CD4-positive, alpha-beta T cell treated with Interleukin-6 for 4 hours (primary cell): Measurements from ENCODE around the gene FOXF2.
A peak's percentile ranks its signal among the peaks of the same experiment; 100 is the strongest.

Experiments
- DNase-seq: peaks from one replicate; pipeline ENCODE4 v3.0.0-alpha.2; 2020; ENCODE audit warnings: mixed read lengths

FOXF2 gene

DNA sequence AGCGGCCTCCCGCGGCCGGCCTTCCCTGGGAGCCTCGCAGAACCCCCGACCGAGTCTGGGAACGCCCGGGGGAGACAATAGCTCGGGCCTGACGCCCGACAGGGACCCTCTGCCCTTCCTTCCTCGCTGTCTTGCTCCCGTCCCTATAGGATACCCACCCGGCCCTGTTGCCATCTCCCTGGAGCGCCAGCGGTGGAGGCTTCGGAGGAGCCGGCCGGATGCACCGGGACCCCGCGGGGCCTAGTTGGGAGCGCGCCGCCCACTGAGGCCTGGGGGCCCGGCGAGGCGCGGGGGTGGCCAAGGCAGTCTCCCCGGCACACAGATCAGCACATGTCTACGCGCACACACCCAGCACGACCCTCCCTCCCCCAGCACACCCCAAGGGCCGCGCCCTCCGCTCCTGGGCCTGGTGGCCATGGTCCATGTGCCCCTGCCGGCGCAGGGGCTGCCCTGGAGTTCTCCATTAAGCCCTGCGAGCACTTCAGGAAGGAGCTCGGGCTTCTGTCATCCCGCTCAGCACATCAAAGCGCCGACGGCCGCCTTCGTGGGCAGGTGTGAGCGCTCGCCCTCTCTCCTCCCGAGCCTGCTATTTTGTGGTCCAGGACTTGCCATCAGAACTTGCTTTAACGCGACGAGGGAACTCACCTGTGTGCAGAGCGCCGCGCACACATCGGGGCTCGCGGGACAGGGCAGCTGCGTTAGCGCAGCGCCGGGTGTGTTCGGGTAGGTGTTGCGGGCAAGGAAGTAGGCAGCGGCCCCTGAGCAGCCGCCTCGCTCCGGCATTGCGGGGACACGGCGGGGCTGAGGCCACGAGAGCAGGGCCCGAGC lies 3.7 kb downstream of the FOXF2 start:
- no peak for DNase-seq

DNA sequence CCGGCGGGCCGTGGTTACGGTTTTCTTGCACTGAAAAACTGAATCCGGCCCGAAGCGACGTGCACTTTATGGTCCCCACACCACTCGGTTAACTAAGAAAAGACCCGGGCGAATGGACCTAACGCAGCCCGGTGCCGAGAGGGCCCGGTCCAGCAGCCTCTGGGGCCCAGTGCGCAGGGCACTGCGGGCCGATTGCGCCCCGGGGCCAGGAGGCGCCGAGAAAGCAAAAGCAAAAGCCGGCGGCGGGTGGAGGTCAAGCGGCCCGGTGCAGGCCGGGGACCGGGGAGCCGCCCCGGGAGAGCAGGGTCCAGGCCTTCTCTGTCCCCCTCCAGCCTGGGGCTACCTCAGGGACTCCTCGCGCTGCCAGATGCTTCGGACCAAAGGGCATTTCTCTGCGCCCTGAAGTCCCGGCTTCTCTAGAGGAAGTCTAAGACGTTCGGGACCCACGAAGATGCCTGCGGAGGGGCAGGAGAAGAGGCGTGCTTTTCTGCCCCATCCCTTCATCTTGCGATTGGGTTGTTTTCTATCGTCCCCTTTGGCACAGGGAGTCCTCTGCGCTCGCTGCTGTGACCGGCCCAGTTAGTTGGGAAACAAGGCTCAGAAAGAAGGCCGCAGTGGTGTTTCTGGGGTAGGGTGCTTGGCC lies 4.4 kb downstream of the FOXF2 start:
- DNase-seq: no peak

- DNase-seq: no peak
Measured at GRCh38 chr6:1394514-1395463, 5.4 kb downstream of the FOXF2 start.

DNA sequence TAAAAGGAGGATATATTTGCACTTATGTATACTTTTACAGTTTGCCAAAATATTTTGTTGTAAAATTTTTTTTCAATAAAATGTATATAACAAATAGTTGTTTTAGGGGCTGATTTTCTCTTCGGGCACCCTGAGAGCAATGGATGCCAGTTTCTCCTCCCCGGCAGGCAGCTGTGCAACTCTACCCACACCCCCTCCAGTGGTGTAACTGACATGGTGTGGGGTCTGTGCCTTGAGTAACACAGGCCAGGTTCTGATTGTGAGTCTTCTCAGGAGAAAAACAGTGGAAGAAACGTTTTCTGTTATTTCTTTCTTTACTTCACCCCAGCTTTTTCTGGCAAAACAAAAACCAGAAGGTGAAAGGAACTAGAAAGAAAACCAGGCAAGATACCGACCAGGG lies 6.1 kb downstream of the FOXF2 start:
- DNase-seq: no peak

- DNase-seq: no peak
Measured at GRCh38 chr6:1395941-1396908, 6.8 kb downstream of the FOXF2 start.

- DNase-seq: peak; percentile 70
Measured at GRCh38 chr6:1396952-1397868, 7.8 kb downstream of the FOXF2 start.

DNA sequence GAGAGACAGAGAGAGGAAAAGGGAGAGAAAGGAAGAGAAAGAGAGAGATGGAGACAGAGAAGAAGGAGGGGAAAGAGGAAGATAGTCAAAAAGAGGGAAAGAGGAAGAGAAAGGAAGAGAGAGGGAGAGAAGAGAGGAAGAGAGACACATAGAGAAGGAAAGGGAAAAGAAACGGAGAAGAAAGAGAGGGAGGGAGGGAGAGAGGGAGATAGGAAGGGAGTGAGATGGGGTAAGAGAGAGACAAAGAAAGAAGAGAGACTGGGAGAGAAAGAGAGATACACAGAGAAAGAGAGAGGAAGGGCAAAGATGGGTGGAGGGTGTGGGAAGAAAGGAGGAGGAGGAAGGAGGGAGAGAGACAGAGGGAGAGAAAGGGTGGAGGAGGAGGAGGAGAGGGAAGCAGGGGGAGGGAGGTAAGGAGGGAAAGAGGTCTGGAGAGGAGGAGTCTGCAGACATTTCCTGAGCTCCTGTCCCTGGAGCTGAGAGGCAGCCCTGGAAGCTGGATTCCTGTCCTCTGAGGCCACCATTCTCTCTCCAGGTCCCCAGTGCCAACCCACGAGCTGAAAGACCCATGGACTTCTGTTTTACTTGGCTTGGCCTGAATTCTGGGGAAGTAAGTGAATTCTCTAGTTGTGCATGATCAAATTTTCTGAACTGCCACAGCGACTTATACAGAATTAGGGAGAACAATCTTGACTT lies 9.9 kb downstream of the FOXF2 start:
- DNase-seq: no peak

DNA sequence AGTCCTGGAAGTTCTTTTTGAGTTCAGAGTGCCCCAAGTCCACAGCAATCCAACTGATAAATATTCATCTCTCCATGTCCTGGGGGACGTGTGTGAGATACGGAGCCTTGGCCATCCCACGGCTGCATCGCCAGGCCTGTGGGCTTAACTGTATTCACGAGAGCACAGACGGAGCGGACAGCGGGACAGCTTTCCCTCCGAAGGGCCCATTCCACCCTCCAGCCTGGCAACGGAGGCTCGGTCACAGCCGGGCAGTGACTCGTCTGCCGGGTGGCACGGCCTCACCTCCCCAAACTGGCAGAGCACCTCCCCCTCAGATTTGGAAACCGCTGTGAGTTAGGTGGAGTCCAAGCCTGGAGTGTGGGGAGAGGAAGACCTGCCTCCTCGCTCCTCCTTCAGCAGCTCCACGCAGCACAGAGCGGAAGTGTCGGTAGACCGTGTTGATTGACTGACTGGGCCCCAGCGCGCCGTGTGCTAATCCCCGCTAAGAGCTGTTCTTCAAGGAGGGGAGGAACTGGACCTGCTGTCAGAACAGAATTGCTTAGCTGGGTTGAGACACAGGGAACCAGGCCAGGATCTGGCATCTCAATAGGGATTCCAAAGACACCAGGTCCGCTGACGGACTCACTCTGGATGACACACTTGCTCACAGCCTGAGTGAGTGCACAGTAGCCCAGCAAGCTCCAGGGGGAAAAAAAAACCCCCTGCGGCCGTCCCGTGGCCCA lies 10.9 kb downstream of the FOXF2 start:
- no peak for DNase-seq

GRCh38 chr6:1402369-1402768 lies 13.0 kb downstream of the FOXF2 start:
- DNase-seq: no peak

DNA sequence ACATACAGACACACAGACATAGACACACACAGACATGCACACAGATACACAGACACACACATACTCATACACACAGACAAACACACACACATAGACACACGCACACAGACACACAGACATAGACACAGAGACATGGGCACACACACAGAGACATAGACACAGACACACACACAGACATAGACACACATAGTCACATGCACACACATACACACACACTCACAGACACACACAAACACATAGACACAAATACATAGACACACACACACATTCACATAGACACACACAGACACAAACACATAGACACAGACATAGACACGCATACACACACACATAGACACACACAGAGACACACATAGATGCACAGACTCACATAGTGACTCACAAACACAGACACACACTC lies 13.5 kb downstream of the FOXF2 start:
- no peak for DNase-seq

DNA sequence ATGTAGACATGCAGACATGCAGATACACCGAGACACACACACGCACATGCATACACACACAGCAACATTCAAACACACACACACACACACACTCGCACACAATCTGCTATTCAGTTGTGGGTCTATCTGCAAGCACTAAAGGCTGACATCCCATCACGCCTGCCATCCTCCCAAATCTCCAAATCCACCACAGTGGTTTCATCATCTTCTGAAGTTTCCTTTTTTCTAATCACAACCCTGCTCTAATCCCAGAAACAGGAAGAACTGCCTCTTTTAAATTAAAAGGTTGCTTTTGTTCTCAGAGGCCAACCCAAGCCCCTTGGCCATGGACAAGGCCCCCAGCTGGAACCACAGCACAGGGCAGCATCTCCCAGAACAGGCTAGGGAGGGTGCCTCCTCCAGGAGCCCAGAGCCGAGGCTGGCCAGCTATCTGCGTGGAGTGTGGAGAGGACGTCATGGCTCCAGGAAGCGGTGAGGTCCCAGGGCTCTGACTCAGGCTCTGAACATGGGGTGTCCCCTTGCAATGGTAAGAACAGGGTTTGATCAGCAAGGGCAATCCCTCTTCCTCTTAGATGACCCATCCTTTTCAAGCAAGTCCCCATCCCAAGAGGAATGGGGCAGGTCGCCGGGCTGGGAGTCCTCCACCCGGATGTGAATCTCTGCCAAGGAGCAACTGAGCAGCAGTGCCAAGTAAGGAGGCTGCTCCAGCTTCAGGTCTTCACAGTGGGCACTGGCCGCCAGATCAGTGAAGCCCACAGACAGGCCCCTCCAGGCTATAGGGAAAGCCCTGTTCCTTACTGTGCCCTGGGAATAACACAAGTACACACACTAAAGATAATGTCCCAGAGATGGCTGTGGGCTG lies 14.7 kb downstream of the FOXF2 start:
- no peak for DNase-seq

- DNase-seq: no peak
Measured at GRCh38 chr6:1404713-1405098, 15.3 kb downstream of the FOXF2 start.

- no peak for DNase-seq
Measured at GRCh38 chr6:1405221-1405620, 15.8 kb downstream of the FOXF2 start.

GRCh38 chr6:1406306-1407072 lies 17.1 kb downstream of the FOXF2 start:
- no peak for DNase-seq

DNA sequence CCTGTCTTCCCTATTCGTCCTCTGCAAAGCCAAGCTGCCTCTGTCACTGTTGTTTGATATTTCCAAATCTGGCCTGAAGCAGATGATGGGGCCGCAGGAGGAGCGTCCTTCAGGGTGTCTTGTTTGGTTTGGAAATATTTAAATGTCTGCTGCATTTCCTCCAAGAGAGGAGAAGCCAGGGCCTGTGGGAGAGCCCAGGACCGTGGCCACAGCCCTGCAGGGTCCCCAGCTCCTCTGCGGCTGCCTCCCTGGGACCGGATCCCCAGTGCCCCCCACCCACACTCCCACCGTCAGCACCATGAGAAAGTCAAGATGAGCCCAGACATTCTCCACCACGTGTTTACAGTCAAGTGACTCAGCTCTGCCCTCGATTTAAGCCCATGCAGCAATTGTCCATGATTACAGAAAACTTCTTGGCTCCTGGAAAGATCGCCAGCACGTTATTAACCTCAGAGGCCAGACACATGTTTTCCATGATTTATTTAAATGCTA lies 18.2 kb downstream of the FOXF2 start:
- no peak for DNase-seq

- no peak for DNase-seq
Measured at GRCh38 chr6:1409774-1410465, 20.5 kb downstream of the FOXF2 start.

DNA sequence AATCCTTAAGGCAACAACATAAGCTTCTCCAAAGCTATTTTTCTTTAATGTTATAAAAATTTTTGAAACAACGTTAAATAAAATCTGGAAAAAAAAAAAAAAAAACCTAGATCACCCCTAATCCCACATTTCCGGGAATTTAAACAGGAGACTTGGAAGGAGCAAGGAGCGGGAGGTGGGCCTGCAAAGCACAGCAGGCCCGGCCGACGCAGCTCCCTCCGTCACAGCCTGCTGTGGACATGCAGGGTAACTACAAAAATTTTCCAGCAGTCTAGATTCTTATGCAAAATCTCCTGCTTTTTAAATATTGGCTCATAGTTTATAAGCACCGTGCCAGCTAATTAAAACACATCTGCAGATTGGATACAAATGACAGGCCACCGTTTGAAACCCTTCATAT lies 23.5 kb downstream of the FOXF2 start:
- no peak for DNase-seq
